Lung (tissue), 16 donors: ENCODE data around the gene CCDC178. TPM values are rescaled to one million over a fixed set of nuclear protein-coding genes. Genes with fewer than 3 reads are reported as not detected.

Experiments
- ATAC-seq: fragments of 200-7000 bp; cut with Tn5 transposase; one replicate; pipeline ENCODE4 v1.9.1; 2020; ENCODE audit warnings: moderate number of reproducible peaks; ENCODE audit not compliant: insufficient read depth, low FRiP score
- DNase-seq, 3 donors: peaks; one replicate each; pipeline ENCODE4 v3.0.0-alpha.2; 2013 to 2017
- H3K27ac ChIP-seq, 2 donors: one replicate each; pipeline ENCODE4 v1.5.1; 2013; ENCODE audit warnings: mild to moderate bottlenecking in 2 of 2, moderate library complexity in 2 of 2, control low read depth in 1 of 2, inconsistent platforms in 1 of 2, low read depth in 1 of 2, low read length in 1 of 2
- H3K27me3 ChIP-seq, 3 donors: one replicate each; pipeline ENCODE4 v1.5.1; 2013; ENCODE audit warnings: low read length in 2 of 3; ENCODE audit not compliant: control insufficient read depth in 3 of 3, insufficient read depth in 3 of 3
- H3K36me3 ChIP-seq, 4 donors: one replicate each; pipeline ENCODE4 v1.5.1; 2013; ENCODE audit warnings: low read length in 4 of 4, mild to moderate bottlenecking in 1 of 4, moderate library complexity in 1 of 4; ENCODE audit not compliant: control insufficient read depth in 4 of 4, insufficient read depth in 4 of 4
- H3K4me1 ChIP-seq, 5 donors: one replicate each; pipeline ENCODE4 v1.5.1; 2013; ENCODE audit warnings: low read length in 5 of 5, mild to moderate bottlenecking in 2 of 5, moderate library complexity in 1 of 5; ENCODE audit not compliant: control insufficient read depth in 5 of 5, insufficient read depth in 5 of 5
- H3K4me3 ChIP-seq: one replicate; pipeline ENCODE4 v1.5.1; 2013; ENCODE audit warnings: mild to moderate bottlenecking, control low read depth, moderate library complexity
- H3K9ac ChIP-seq, 2 donors: one replicate each; pipeline ENCODE4 v1.5.1; 2013; ENCODE audit warnings: low read length in 2 of 2, control low read depth in 1 of 2; ENCODE audit not compliant: insufficient read depth in 1 of 2
- H3K9me3 ChIP-seq, 4 donors: one replicate each; pipeline ENCODE4 v1.5.1; 2013; ENCODE audit warnings: low read length in 3 of 4, mild to moderate bottlenecking in 1 of 4, moderate library complexity in 1 of 4; ENCODE audit not compliant: control insufficient read depth in 4 of 4, insufficient read depth in 3 of 4
- CTCF ChIP-seq: IDR thresholded peaks from 2 replicates; pipeline ENCODE4 v1.5.1; 2012; ENCODE audit warnings: mild to moderate bottlenecking; ENCODE audit errors: control extremely low read depth, extremely low read depth
- WGBS, 2 donors: extraction: QIAGEN DNeasy Blood & Tissue Kit; methylation state at CpG; one replicate each; pipeline ENCODE4 v1.1.7; 2013; 5-methylcytosine and 5-hydroxymethylcytosine counted together
- long read RNA-seq, 5 donors: transcript quantifications; one replicate each; lab custom pipeline, GENCODE V29; 2026
- polyA plus RNA-seq, 2 donors: library from polyadenylated mRNA; stranded (reverse); fragments of 200-250 nt; gene quantifications; one replicate each; pipeline ENCODE4 v1.2.1, GENCODE V29; 2013
- total RNA-seq, 2 donors: library from RNA; depleted of rRNA in 1 of 2; stranded (reverse); fragments of >200 nt in 1 of 2; gene quantifications; one replicate each; pipeline ENCODE4 v1.2.1, GENCODE V29; 2014 to 2021
- donor health status: control.
- donor health status: control.
- donor health status: Bipolar disorder and iron deficiency.
- donor health status: healthy.
- donor health status: DM: yes; HTN: yes; CAD: no.

Gene CCDC178
- total RNA-seq (1 to 10 TPM in 1 of 2 donors, under 1 TPM in 1; 0.94 to 1.1 TPM), polyA plus RNA-seq (under 1 TPM; 0.08 to 0.61 TPM)
- long read RNA-seq, donor 1 = 0 reads
- long read RNA-seq, donor 2 = 0 reads
- long read RNA-seq, donor 3 = 0 reads
- long read RNA-seq, donor 4 = 0 reads
- long read RNA-seq, donor 5, partial matches to known transcripts = 0 of 1 reads
- long read RNA-seq, donor 5, other reads (novel, unspliced or antisense) = 0 of 1 reads

- no peak within 1 kb of the TSS for H3K27ac ChIP-seq
- peak within 1 kb of the TSS in 1 of 2 donors; percentile 94 for H3K9ac ChIP-seq
Observed at GRCh38 chr18:33440060-33441043, at the start of gene CCDC178. Gene CCDC178 (minus strand): TSS chr18:33440721. CDS start chr18:33412088, 28,633 bp downstream.

GRCh38 chr18:33483908-33484307, 43.4 kb upstream of the CCDC178 start:
- Histone ChIP-seq H3K27ac (no peak overlapping the region), H3K9ac (no peak overlapping the region), H3K4me3 (no peak overlapping the region), H3K9me3 (peaks cover 0 to 9% (median under 1%) of the 10 kb centered on the region in 4 donors), H3K36me3 (no peaks in the 10 kb centered on the region), H3K27me3 (no peaks in the 10 kb centered on the region), H3K4me1 (no peaks in the 10 kb centered on the region)
- no peak for DNase-seq
- no peak for ATAC-seq
- WGBS, 2 donors = 82 to 92% methylated on average over 1 of the region's 1 CpG
- no peak for TF ChIP-seq CTCF

More at GRCh38 chr18:33440060-33441043, at the start of gene CCDC178:
- H3K4me1 ChIP-seq = peaks cover 0 to 6% (median 3%) of the 10 kb centered on the region in 5 donors
- no peaks in the 10 kb centered on the region for H3K36me3 ChIP-seq
- peak within 1 kb of the TSS; percentile 36 for H3K4me3 ChIP-seq
- TF ChIP-seq CTCF = peak; percentile 4
- ATAC-seq (peak; percentile 74), DNase-seq (peak; percentile 86 to 91 (median 86))
- WGBS, 2 donors = 3 to 4% methylated on average over 48 to 77 of the region's 77 CpGs
- H3K27me3 ChIP-seq = no peaks in the 10 kb centered on the region
- no peaks in the 10 kb centered on the region for H3K9me3 ChIP-seq

- ATAC-seq (no peak), DNase-seq (no peak)
- Histone ChIP-seq H3K27ac (no peak overlapping the region), H3K4me3 (no peak overlapping the region), H3K9me3 (no peaks in the 10 kb centered on the region), H3K27me3 (no peaks in the 10 kb centered on the region), H3K4me1 (no peaks in the 10 kb centered on the region), H3K36me3 (no peaks in the 10 kb centered on the region), H3K9ac (no peak overlapping the region)
- TF ChIP-seq CTCF = no peak
- 48 to 57% methylated on average over 3 of the region's 3 CpGs for WGBS, 2 donors
Observed at GRCh38 chr18:33472509-33472908, 32.0 kb upstream of the CCDC178 start.
